ENCODE results near the gene SCYGR2.

- TF ChIP-seq, protein P1, sequence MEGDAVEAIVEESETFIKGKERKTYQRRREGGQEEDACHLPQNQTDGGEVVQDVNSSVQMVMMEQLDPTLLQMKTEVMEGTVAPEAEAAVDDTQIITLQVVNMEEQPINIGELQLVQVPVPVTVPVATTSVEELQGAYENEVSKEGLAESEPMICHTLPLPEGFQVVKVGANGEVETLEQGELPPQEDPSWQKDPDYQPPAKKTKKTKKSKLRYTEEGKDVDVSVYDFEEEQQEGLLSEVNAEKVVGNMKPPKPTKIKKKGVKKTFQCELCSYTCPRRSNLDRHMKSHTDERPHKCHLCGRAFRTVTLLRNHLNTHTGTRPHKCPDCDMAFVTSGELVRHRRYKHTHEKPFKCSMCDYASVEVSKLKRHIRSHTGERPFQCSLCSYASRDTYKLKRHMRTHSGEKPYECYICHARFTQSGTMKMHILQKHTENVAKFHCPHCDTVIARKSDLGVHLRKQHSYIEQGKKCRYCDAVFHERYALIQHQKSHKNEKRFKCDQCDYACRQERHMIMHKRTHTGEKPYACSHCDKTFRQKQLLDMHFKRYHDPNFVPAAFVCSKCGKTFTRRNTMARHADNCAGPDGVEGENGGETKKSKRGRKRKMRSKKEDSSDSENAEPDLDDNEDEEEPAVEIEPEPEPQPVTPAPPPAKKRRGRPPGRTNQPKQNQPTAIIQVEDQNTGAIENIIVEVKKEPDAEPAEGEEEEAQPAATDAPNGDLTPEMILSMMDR (IDR thresholded peaks at IDR 0.05): no peak
- no peak for TF ChIP-seq EZH2 (IDR thresholded peaks at IDR 0.05)
- TF ChIP-seq EZH2phosphoT487 (IDR thresholded peaks at IDR 0.05): no peak
Observed at GRCh38 chr2:227582369-227582768, 16.3 kb upstream of the SCYGR2 start.
